HCT116 (cell line): ENCODE data around the gene HPRT1. TPM values are rescaled to one million over a fixed set of nuclear protein-coding genes. Genes with fewer than 3 reads are reported as not detected.

ENCODE experiments used
- ATAC-seq: fragments of 200-7000 bp; cut with Tn5 transposase; 2 replicates; pipeline ENCODE4 v1.9.1; 2020; ENCODE audit warnings: mild to moderate bottlenecking, moderate library complexity
- BruUV-seq: library from RNA; stranded (reverse); fragments of 400-500 nt; replicated peaks from 2 replicates; lab custom pipeline; 2021; lab: Mats Ljungman, UMichigan
- CTCF ChIA-PET: fragments of 300-600 bp; sonication (Branson Sonifier 250); formaldehyde crosslinking; loops from one replicate; lab custom pipeline; 2021; ENCODE audit warnings: antibody characterized with exemption; lab: Charles Lee
- POLR2A ChIA-PET: fragments of 300-600, 350-600 bp; sonication (Branson Sonifier 250); formaldehyde crosslinking; loops from one replicate; lab custom pipeline; 2021; ENCODE audit warnings: antibody characterized with exemption; lab: Charles Lee
- RAD21 ChIA-PET, 2 experiments: fragments of 300-600 bp; sonication (Branson Sonifier 250); formaldehyde crosslinking; loops; one replicate each; lab custom pipeline; 2023; ENCODE audit warnings: low total read pairs in 2 of 2; ENCODE audit not compliant: uncharacterized antibody in 2 of 2, unreplicated experiment in 2 of 2, low non-redundant PET in 1 of 2; lab: Charles Lee
- DNase-seq: peaks from one replicate; pipeline ENCODE4 v3.0.0-alpha.2; 2010; ENCODE audit warnings: low read depth, low spot score
- H2AFZ ChIP-seq: fragments of 200-600 bp; shearing (Covaris generic), sonication (generic); 2 replicates; pipeline ENCODE4 v1.6.1; 2017; ENCODE audit warnings: low read depth, mixed run types, mixed read lengths, antibody characterized with exemption, low read length; ENCODE audit not compliant: poor library complexity, severe bottlenecking
- H3K27ac ChIP-seq: 2 replicates; pipeline ENCODE4 v1.5.1; 2012; ENCODE audit warnings: low read depth, low read length
- H3K27me3 ChIP-seq: fragments of 200-600 bp; sonication (generic); 2 replicates; pipeline ENCODE4 v1.6.1; 2016; ENCODE audit warnings: mixed run types, low read length, mixed read lengths; ENCODE audit not compliant: insufficient read depth
- H3K36me3 ChIP-seq, 2 experiments: fragments of 200-500 bp in 1 of 2; fragments of 200-600 bp in 1 of 2; sonication (Bioruptor generic) in 1 of 2; sonication (generic) in 1 of 2; 2 replicates each; pipeline versions ENCODE4 v1.5.1 to v1.6.1; 2014 to 2016; ENCODE audit warnings: low read length in 2 of 2, inconsistent platforms in 1 of 2, mixed read lengths in 1 of 2, mixed run types in 1 of 2; ENCODE audit not compliant: insufficient read depth in 2 of 2, control insufficient read depth in 1 of 2
- H3K4me1 ChIP-seq, 2 experiments: fragments of 200-600 bp in 1 of 2; sonication (generic) in 1 of 2; 2 replicates each; pipeline versions ENCODE4 v1.5.1 to v1.6.1; 2012 to 2017; ENCODE audit warnings: low read length in 2 of 2, inconsistent platforms in 1 of 2, mild to moderate bottlenecking in 1 of 2, mixed read lengths in 1 of 2, mixed run types in 1 of 2, moderate library complexity in 1 of 2; ENCODE audit not compliant: insufficient read depth in 2 of 2, control insufficient read depth in 1 of 2
- H3K4me2 ChIP-seq: fragments of 200-600 bp; sonication (generic); 2 replicates; pipeline ENCODE4 v1.6.1; 2017; ENCODE audit warnings: mixed run types, low read length, mixed read lengths
- H3K4me3 ChIP-seq, 2 experiments: fragments of 200-600 bp in 1 of 2; sonication (generic) in 1 of 2; replicated peaks in 1 of 2; 2 replicates each; pipeline ENCODE4 v1.5.1; 2011 to 2016; ENCODE audit warnings: low read length in 2 of 2, control low read depth in 1 of 2, low read depth in 1 of 2, mild to moderate bottlenecking in 1 of 2, mixed read lengths in 1 of 2, mixed run types in 1 of 2
- H3K79me2 ChIP-seq: fragments of 200-600 bp; sonication (generic); 2 replicates; pipeline ENCODE4 v1.6.1; 2017; ENCODE audit warnings: mild to moderate bottlenecking, mixed run types, low read length, moderate library complexity, mixed read lengths; ENCODE audit not compliant: insufficient read depth
- H3K9ac ChIP-seq: fragments of 200-600 bp; sonication (generic); 2 replicates; pipeline ENCODE4 v1.6.1; 2016; ENCODE audit warnings: low read length, mixed read lengths
- H3K9me2 ChIP-seq: fragments of 200-600 bp; sonication (generic), shearing (Covaris generic); 2 replicates; pipeline ENCODE4 v1.6.1; 2017; ENCODE audit warnings: mixed run types, mild to moderate bottlenecking, moderate library complexity; ENCODE audit not compliant: insufficient read depth
- H3K9me3 ChIP-seq, 2 experiments: fragments of 200-500 bp in 1 of 2; fragments of 200-600 bp in 1 of 2; sonication (Bioruptor generic) in 1 of 2; sonication (generic) in 1 of 2; 2 replicates each; pipeline ENCODE4 v1.6.1; 2014 to 2017; ENCODE audit warnings: low read length in 2 of 2, mixed read lengths in 2 of 2, inconsistent platforms in 1 of 2, low read depth in 1 of 2, mild to moderate bottlenecking in 1 of 2, mixed run types in 1 of 2, moderate library complexity in 1 of 2; ENCODE audit not compliant: control insufficient read depth in 1 of 2, insufficient read depth in 1 of 2
- H4K20me1 ChIP-seq: fragments of 200-600 bp; sonication (generic), shearing (Covaris generic); 2 replicates; pipeline ENCODE4 v1.6.1; 2017; ENCODE audit warnings: mixed run types, mild to moderate bottlenecking, moderate library complexity; ENCODE audit not compliant: insufficient read depth
- ATF3 ChIP-seq: IDR thresholded peaks from 2 replicates; pipeline ENCODE4 v1.6.1; 2012
- CEBPB ChIP-seq: IDR thresholded peaks from 2 replicates; pipeline ENCODE4 v1.6.1; 2012; ENCODE audit warnings: low read depth
- EGR1 ChIP-seq: IDR thresholded peaks from 2 replicates; pipeline ENCODE4 v1.6.1; 2012; ENCODE audit warnings: low read depth
- EZH2 ChIP-seq: fragments of 200-600 bp; sonication (generic); IDR thresholded peaks from 2 replicates; pipeline ENCODE4 v1.6.1; 2017; ENCODE audit warnings: antibody characterized with exemption, mixed run types
- EZH2phosphoT487 ChIP-seq: fragments of 200-600 bp; IDR thresholded peaks from 2 replicates; pipeline ENCODE4 v1.6.1; 2018; ENCODE audit warnings: antibody characterized with exemption, borderline replicate concordance
- FOSL1 ChIP-seq: IDR thresholded peaks from 2 replicates; pipeline ENCODE4 v1.6.1; 2012; ENCODE audit warnings: low read depth
- MAX ChIP-seq: IDR thresholded peaks from 2 replicates; pipeline ENCODE4 v1.6.1; 2012
- REST ChIP-seq: IDR thresholded peaks from 2 replicates; pipeline ENCODE4 v1.6.1; 2012; ENCODE audit warnings: low read depth
- SIN3A ChIP-seq: IDR thresholded peaks from 2 replicates; pipeline ENCODE4 v1.6.1; 2012; ENCODE audit warnings: low read depth
- SRF ChIP-seq: IDR thresholded peaks from 2 replicates; pipeline ENCODE4 v1.6.1; 2012; ENCODE audit warnings: low read depth
- YY1 ChIP-seq: IDR thresholded peaks from 2 replicates; pipeline ENCODE4 v1.6.1; 2011; ENCODE audit warnings: low read length, low read depth, moderate library complexity, mild to moderate bottlenecking; ENCODE audit not compliant: insufficient replicate concordance; ENCODE audit errors: extremely low read depth
- ZFX ChIP-seq: fragments of 450-650 bp; IDR thresholded peaks from 2 replicates; pipeline ENCODE4 v1.6.1; 2017
- ZNF274 ChIP-seq: fragments of 200-500 bp; sonication (Bioruptor generic); IDR thresholded peaks from 2 replicates; pipeline ENCODE4 v1.6.1; 2014; ENCODE audit warnings: mild to moderate bottlenecking, low read depth, low read length, inconsistent platforms
- intact Hi-C: fragments of 100-400 bp; cut with micrococcal nuclease; formaldehyde crosslinking; loops from 2 replicates; pipeline ENCODE4 v1.10.0; 2022
- total RNA-seq: library from RNA; stranded (reverse); gene quantifications from one replicate; pipeline ENCODE4 v1.2.1, GENCODE V29; 2021; ENCODE audit not compliant: unreplicated experiment

Gene HPRT1
- total RNA-seq, 1 experiment from 2014 or later, result 57.8 TPM

GRCh38 chrX:134472041-134472440 lies 12.1 kb downstream of the HPRT1 start:
- H3K27me3 ChIP-seq, result no peaks in the 10 kb centered on the region
- H3K9me3 ChIP-seq, result no peaks in the 10 kb centered on the region
- H3K27ac ChIP-seq, result no peak overlapping the region
- H3K36me3 ChIP-seq, result peaks cover 0 to 5% of the 10 kb centered on the region in 2 experiments; a peak in 1 of 4 replicates
- H3K4me3 ChIP-seq, result no peak overlapping the region
- ChIA-PET RAD21 (no interaction called here), CTCF (no interaction called here), POLR2A (no interaction called here)
- intact Hi-C loops, result no loop called here
- no peaks in the 10 kb centered on the region for H3K9me2 ChIP-seq
- H3K9ac ChIP-seq, result no peak overlapping the region
- BruUV-seq, result no TSS peak
- H3K4me2 ChIP-seq, result no peak overlapping the region
- H3K4me1 ChIP-seq, result no peaks in the 10 kb centered on the region
- H4K20me1 ChIP-seq, result no peaks in the 10 kb centered on the region
- H3K79me2 ChIP-seq, result peaks cover 43% of the 10 kb centered on the region
- no peak for TF ChIP-seq EZH2
- no peak for TF ChIP-seq ATF3
- TF ChIP-seq FOSL1, result no peak
- no peak for TF ChIP-seq REST
- no peak for TF ChIP-seq YY1
- ATAC-seq (no peak), DNase-seq (no peak)
- no peak overlapping the region for H2AFZ ChIP-seq

GRCh38 chrX:134476284-134476683 lies 16.3 kb downstream of the HPRT1 start:
- Histone ChIP-seq H3K9ac (no peak overlapping the region), H3K4me2 (no peak overlapping the region), H3K4me1 (no peaks in the 10 kb centered on the region), H3K4me3 (no peak overlapping the region), H3K79me2 (peaks cover 17% of the 10 kb centered on the region), H3K36me3 (peaks cover 0 to 5% of the 10 kb centered on the region in 2 experiments; a peak in 1 of 4 replicates), H4K20me1 (no peaks in the 10 kb centered on the region), H3K27me3 (no peaks in the 10 kb centered on the region), H2AFZ (no peak overlapping the region), H3K27ac (no peak overlapping the region), H3K9me2 (no peaks in the 10 kb centered on the region), H3K9me3 (no peaks in the 10 kb centered on the region)
- ChIA-PET CTCF (no interaction called here), POLR2A (no interaction called here), RAD21 (no interaction called here)
- intact Hi-C loops, result no loop called here
- BruUV-seq, result no TSS peak
- ATAC-seq (no peak), DNase-seq (no peak)
- TF ChIP-seq EZH2phosphoT487, result no peak
- no peak for TF ChIP-seq SRF
- TF ChIP-seq EGR1, result no peak
- no peak for TF ChIP-seq EZH2
- no peak for TF ChIP-seq CEBPB
- TF ChIP-seq ZNF274, result no peak
- no peak for TF ChIP-seq YY1
- no peak for TF ChIP-seq MAX
- no peak for TF ChIP-seq ZFX
- no peak for TF ChIP-seq REST
- no peak for TF ChIP-seq FOSL1
- TF ChIP-seq SIN3A, result no peak
